HG03139 (cell line): ENCODE data around the gene RFX4.

Experiments
- ATAC-seq: cut with Tn5 transposase; IDR thresholded peaks from one replicate; pipeline ENCODE4 v1.9.1; 2021; ENCODE audit not compliant: unreplicated experiment

The RFX4 gene

DNA sequence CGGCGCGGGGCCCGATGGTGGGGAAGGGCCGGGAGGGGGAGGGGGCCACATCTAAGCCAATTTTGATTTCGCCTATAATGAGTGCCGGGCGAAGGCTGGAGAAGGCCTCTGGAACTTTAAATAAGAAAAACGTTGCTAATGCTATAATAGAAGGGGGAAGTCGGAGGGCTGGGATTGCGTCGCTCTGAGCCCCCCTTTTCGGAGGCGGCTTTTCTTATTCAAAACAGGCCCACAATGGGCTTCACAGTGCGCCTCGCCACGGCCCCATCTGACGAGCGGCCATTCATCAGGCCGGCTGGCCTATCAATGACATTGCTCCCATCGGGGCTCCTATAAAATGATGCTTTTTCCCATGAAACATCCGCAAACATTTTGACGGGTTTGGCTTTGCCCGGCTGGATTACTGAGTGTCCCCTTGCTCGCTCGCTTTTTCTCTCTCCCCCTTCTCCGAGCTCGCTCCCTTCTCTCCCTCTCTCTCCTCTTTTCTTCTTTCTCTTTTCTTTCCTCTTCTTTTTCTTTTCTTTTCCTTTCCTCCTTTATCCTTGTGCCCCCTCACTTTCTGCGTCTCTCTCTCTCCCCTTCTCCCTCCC is at the start of gene RFX4:
Gene RFX4 (plus strand): TSS at position 364 of the 590 bp plus-strand sequence. CDS start 317 bp downstream, outside the sequence.
- ATAC-seq, result no peak

DNA sequence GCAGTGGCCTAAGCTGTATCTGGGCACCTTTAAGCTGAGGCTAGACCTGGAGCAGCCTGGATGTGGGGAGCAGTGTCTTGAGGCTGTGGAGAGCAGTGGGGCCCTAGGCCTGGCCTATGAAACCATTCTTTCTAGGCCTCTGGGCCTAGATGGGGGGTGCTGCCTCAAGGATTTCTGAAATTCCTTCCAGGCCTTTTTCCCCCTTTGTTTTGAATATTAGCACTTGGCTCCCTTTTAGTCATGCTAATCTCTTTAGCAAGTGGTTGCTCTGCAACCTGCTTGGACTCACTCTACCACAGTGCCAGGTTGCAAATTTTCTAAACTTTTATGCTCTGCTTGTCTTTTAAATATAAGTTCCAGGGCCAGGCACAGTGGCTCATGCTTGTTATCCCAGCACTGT is 41.6 kb upstream of the RFX4 start:
- ATAC-seq, result no peak

GRCh38 chr12:106551410-106551809 is 31.4 kb upstream of the RFX4 start:
- no peak for ATAC-seq

- no peak for ATAC-seq
Measured at GRCh38 chr12:106552228-106552627, 30.6 kb upstream of the RFX4 start.

GRCh38 chr12:106564678-106565329 is 18.0 kb upstream of the RFX4 start:
- ATAC-seq, result no peak

DNA sequence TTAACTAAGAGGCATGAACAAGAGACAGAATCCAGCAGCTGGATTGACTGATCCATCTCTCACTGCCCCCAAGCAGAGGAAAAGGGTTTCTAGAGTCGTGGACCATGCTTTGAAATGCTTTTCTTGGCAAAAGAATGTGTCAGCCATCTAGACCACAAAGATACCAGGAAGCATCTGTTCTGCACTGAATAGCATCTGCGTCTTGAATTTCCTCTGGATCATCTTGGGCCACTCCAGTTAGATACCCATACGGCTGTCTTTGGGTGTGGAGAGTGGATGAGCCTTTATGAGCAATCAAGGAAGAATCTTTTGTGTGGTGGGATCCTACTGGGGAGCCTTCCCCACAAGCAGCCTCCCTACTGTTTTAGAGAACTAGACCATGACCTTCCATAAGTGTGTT is 16.0 kb upstream of the RFX4 start:
- ATAC-seq, result no peak

DNA sequence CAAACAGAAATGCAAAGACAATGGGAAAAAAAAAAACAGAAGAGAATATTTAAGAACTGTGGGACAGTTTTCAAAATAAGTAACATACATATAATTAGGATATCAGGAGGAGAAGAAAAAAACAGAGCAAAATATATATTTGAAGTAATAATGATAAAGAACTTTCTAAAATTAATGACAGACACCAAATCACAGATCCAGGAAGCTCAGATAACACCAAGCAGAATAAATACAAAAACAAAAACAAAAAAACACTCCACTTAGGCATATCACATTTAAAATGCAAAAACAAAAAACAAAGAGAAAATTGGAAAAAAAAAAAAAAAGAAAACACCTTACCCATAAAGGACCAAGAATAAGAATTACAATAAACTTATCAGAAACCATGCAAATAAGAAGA is 9.6 kb upstream of the RFX4 start:
- ATAC-seq, result no peak

DNA sequence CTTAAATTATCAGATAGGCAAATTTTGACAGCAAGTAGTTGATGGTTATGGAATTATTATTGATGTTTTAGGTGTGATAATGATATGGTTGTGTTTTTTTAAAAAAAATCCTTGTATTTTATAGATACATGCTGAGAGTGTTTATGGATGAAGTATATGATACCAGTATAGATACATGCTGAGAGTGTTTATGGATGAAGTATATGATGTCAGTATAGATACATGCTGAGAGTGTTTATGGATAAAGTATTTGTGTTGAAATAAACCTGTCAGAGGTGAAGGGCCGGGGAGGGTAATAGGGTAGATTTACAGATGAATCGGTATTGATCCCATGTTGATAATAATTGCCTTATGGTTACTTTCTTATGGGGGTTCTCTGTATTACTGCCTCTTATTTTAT is 6.0 kb upstream of the RFX4 start:
- ATAC-seq, result no peak

DNA sequence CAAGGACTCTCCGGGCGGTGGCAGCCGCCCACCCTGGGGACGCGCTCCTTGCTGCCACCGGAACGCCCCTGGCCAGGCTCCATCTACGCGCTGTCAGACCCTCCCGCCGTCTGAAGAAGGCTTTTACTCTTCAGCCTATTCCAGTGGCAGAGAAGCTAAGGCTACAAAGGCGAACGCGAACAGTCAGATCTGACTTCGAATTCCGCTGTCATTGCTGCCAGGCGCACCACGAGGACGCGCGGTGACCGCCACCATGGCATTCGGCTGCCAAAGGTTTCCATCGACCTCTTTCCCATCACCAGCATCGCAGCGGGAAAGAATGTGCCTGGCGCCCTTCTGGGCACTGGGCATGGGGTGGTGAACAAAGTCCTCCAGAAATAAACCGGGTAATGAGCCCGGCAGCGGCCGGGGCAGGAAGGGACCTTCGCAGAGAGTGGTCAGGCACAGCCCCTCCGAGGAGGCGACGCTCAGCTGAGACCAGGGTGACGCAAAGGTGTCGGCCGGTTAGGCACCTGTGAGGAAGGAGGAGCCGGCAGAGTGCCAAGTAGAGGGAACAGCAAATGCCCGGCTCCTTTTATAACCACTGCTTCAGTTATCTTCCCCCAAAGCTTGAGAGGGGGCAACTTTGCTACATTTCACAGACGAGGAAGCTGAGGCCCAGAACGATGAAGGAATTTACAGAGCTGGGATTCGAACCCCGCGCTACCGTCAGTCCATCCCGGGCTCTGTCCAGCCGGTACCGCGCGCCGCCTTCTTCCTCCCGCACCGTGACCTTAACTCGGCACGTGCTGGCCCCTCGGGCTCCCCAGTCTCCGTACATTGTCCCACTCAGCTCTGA is 1.9 kb upstream of the RFX4 start:
- ATAC-seq, result no peak

- ATAC-seq, result no peak
Measured at GRCh38 chr12:106581543-106582248, 1.1 kb upstream of the RFX4 start.

- ATAC-seq, result no peak
Measured at GRCh38 chr12:106582249-106582591, 584 bp upstream of the RFX4 start.

DNA sequence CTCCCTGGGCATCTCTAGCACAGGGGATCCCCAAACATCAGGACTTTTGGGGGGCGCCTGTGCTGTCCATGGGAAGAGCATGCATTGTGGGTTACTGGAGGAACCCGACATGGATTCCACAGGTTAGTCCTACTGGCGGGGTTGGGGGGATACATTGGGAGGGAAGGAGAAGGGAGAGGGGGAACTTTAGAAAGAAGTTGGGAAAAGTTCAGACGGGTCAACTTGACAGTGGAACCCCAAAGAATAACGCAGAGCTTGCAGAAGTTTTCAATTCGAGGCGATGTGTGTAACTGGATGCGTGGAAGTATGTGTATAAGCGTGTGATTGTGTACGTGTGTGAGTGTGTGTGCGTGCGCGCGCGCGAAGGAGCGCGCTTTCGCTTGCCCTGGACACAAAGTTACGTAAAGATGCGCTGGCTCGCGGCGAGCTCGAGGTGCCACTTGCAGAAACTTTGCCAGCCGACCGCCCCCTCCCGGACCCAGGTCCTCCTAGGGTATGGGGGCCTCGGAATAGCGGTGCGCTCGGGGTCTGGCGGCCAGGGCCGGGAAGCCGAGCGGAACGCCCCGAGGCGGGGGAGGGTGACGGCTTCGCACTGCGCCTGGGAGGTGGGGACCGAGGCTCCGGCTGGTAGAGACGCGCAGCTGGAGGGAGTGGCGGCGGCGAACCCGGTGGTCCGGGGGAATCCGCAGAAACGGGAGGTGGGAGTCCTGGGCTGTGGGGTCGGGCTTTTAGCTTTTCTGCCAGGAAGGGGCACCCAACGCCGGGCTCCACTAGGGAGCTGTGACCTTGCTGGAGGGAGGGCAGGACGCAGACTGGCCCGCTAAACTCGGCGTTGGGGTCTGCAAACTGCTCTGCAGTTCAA is 669 bp downstream of the RFX4 start:
- no peak for ATAC-seq

DNA sequence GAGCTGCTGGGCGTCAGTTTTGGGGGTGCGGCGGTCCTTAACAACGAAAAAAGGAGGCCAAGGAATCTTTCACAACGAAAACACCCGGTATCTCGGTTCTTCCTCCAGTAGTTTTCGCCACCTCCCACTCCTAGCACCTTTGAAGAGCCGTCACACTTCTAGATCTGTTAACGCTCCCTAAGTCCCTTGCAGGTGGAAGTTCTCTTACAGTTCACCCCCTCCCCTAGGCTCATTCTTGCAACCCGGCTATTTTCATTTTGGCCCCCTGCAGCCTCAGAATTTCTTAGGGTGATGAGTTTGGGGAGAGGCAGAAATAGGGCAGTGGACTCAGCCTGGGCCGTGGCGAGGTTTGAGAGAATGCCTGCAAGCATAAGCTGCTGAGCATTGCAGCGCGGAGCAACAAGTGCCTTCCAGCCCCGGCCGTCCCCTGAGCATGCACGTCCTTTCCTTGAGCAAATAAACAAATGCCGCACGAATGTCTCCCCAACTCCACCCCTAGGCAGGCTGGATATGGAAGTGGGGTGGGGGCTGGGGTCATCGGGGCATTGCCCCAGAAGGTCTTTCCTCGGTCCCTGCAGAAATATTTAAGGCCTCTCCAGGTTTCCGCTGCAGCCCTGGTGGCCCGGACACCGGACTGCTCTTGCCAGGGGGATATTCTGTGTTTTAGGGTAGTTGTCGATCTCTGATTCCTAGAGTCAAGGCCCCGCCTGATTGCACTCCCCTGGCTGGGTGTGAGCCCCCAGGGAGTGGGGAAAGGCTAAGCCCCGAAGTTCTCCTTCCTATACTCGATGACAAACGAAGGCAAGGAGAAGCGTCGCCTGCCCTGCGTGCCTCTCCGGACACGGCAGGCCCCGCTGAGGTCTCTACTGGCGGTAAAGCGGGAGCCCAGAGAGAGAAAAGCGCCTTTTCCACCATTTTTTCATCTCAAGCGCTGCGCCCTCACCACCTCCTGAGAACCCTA is 1.6 kb downstream of the RFX4 start:
- no peak for ATAC-seq

GRCh38 chr12:106585105-106585520 is 2.3 kb downstream of the RFX4 start:
- no peak for ATAC-seq

DNA sequence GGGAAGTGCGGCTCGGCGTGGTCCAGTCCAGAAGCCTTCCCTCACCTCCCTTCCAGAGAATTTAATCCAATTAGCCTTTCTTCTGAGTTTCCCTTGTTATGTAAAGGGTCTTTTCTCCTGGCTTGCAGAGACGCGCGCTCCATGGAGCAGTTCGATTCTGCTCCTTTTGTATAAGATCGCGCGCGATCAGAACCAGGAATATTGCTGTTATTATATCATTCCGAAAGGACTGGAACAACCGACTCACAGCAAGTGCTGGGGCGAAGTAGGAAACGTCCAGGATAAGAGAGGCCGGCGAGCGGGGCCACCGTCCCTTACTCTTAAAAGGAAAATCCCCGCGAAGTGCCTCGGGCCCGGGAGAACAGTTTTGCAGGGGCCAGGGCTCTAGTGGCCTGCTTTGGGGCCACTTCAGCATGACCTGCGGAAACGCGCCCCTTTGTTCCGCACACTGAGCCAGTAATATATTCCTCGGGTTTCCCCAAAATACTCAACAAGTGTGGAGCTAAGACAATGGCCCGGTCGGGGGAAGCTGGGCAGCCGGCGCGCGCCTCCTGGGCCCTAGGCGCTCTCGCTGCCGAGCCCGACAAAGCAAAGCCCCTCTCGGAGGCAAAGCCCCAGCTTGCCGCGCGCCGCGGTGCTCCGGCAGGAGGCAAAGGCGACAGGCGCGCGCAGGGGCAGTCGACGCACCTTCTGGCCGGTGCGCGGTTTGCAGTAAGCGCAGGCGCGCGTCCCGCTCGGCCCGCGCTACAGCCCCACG is 2.9 kb downstream of the RFX4 start:
- ATAC-seq, result no peak

GRCh38 chr12:106586278-106586802 is 3.5 kb downstream of the RFX4 start:
- no peak for ATAC-seq

DNA sequence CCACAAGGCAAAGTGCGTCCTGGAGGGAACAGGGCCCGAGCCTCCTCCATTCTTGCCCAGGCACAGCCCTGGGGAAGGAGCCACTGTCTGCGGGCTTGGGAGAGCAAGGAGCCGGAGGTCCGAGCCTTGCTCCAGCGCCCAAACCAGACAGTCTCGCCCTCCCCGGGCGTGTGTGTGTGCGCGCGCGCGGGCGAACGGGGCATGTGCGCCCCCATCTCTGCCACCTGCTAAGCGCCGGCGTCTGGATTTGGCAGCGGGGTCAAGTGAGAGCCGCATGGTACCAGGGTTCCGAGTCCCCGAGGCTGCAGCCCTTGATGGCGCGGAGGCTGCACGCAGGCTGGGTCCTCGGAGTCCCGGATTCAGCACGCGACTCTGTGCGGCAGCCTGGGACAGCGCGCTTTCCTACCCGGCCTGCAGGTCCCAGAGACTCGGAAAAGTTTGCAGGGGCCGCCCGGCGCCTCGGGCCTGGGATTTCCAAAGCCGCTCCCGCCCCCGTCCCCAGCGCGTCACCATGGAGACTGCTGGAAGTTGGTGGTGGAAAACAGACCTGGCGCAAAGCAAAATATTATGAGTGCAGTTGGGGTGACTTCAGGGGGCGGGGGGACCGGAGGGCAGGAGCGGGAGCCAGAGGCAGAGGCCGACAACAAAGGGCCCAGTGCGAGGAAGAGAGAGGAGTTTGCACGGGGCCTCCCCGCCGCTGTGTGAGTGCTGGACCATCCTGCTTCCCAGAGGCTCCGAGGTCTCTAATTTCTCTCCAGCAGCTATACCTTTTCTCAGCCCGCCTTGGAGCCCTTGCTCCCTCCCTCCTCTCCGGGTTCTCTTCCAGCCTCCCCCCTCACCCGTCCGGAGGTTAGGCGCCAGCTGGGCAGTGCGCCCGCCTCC is 4.2 kb downstream of the RFX4 start:
- no peak for ATAC-seq

DNA sequence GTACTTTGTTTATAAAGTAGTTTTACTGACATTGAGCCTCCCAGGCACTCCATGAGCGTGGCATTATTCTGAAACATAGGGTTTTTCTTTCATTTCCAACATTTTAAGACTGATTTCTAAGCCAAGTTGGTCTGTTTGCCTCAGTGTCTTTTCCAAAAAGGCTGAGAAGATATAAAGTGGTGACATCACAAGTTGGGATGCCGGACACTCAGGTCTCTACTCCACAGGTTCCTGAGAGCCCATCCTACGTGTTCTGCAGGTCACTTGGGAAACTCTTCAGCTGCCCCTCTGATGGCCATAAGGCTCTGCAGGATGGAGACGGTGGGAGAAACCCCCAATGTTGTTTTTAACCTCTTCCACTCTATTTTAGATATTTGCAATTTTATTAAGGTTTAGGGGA is 6.0 kb downstream of the RFX4 start:
- ATAC-seq, result no peak
